ENCODE results near the gene ALOXE3.

DNA sequence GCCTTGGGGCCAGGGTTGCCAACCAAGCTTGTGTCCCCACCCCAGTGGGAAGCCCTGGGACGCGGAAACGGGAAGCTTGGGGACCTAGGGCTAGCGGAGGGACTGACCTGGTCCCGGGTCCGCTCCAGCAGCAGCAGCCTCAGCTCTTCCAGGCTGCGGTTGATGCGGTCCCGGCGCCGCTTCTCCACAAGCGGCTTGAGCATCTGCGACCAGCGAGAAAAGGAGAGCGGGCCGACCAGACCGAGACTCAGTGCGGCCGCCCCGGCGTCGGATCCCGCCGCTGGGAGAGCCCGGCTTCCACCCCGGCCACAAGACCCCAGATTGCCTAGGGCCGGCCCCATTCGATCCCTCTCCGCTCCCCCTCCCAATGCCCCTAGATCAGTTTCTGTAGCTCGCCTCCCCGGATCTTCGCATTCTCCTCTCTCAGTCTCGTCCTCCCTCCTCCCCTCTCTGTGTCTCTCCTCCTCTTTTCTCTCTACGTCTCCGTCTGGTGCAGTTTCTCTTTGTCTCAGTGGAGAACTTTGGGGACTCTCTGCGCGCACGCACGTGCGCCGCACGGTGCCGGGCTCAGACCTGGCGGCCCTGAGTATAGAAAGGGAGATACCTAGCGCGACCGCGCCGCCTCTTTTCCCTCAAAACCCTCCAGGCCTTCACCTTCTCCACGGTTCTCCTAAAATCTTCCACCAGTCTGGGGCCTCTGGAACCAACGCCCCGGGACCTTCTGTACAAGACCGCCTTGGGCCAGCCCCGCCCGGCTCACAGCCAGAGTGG, 4.8 kb upstream of the ALOXE3 start:
- no peak for TF ChIP-seq CTCF (IDR thresholded peaks at IDR 0.05 in 4 of 5, conservative IDR thresholded peaks at IDR 0.05 in 1 of 5)
- no peak for TF ChIP-seq POLR2A (IDR thresholded peaks at IDR 0.05)
